Measurements from ENCODE around the gene RHBG.
"Not testable (repeated sequence)": the region's sequence is repeated elsewhere in the genome, so short reads cannot be mapped to it uniquely, and the experiment has no call there.

Gene RHBG, protein sequence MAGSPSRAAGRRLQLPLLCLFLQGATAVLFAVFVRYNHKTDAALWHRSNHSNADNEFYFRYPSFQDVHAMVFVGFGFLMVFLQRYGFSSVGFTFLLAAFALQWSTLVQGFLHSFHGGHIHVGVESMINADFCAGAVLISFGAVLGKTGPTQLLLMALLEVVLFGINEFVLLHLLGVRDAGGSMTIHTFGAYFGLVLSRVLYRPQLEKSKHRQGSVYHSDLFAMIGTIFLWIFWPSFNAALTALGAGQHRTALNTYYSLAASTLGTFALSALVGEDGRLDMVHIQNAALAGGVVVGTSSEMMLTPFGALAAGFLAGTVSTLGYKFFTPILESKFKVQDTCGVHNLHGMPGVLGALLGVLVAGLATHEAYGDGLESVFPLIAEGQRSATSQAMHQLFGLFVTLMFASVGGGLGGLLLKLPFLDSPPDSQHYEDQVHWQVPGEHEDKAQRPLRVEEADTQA

DNA sequence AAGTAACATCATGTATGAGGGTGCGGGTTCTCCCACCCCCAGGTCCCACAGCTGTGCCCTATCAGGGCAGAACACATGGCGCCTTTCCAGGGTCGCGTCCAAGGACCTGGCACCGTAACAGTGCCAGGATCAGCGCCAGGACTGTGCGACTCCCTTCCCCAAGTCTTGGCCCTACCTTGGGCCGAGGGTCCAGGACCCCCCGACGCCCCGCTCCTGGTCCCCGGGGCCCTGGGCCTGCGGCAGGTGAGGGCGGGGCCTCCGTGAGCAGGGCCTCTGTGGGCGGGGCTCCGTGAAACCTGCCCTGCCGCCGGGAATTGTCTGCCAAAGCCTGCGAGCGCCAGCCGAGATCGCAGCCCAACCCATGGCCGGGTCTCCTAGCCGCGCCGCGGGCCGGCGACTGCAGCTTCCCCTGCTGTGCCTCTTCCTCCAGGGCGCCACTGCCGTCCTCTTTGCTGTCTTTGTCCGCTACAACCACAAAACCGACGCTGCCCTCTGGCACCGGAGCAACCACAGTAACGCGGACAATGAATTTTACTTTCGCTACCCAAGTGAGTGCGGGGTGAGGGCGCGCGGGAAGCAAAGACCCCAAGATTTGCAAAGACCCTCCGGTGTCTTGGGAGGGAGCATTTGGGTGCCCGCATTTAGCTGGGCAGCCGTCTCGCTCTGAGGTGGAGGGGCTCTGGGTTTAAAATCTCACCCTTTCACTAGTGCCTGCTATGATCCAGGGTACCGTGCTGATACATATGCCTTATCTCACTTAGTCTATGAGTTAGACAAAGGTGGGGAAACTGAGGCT lies at the start of gene RHBG:
TSS of gene RHBG (plus strand) at position 323 of the 796 bp plus-strand sequence. CDS start at position 362, 39 bp downstream.
- no peak for DNase-seq (ENCODE audit: low read depth in 3 of 3)

DNA sequence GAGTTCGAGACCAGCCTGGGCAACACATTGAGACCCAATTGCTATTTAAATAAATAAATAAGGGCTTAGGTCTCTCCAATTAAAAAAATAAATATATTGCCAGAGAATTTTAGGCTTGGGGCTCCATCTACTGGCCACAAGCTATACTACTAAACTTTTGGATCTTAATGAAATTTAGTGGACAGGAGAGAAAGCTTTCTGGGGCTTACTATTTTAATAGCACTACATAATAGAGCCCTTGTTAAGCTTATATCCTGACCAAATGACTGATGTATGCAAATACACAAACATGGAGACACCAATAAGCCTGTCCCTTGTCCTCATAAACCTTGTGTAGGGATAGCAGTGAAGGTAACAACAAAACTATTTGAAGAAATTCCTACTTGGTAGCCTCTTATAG lies 49.3 kb upstream of the RHBG start:
- no peak for DNase-seq (ENCODE audit: low read depth in 3 of 3)

DNA sequence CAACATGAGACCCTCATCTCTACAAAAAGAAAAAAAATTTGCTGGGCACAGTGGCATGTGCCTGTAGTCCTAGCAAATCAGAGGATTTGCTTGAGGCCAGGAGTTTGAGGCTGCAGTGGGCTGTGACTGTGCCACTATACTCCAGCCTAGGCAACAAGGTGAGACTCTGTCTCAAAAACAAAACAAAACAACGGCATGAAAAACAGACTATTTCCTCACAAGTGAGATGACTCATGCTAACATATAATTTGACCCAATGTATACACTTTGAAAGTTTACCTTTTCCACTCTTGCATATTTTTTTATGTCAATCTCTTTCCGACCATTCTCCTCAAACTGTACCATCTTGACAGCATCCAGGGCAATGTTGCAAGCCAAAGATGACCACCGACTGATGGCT lies 48.5 kb upstream of the RHBG start:
- no peak for DNase-seq (ENCODE audit: low read depth in 3 of 3)

DNA sequence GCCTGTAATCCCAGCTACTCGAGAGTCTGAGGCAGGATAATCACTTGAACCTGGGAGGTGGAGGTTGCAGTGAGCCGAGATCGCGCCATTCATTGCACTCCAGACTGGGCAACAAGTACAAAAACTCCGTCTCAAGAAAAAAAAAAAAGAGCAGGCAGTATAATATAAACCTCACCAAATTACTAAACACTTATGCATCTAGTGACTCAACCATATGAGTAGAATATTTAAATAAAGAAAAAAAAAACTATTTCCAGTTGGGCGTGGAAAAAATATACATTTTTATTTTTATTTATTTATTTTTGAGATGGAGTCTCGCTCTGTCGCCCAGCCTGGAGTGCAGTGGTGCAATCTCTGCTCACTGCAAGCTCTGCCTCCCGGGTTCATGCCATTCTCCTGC lies 45.8 kb upstream of the RHBG start:
- not testable (repeated sequence) for DNase-seq (ENCODE audit: low read depth in 3 of 3)

DNA sequence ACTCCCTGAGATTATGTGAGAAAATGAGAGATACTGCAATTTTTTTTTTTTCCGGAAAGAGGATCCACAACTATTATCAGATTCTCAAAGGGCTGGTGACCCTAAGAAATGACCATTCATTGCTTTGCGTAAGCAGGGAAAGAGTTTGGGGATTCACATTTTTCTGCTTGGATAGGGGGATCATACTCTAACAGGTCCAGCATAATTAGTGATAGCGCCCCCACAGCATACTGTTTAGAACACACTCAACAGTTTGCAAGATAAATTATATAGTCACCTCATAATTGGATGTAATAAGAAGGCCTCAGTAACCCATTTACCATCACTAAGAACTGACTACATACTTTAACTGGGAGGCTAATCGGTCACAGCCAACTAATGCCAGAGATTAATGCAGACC lies 32.8 kb upstream of the RHBG start:
- DNase-seq (ENCODE audit: low read depth in 3 of 3) = no peak

DNA sequence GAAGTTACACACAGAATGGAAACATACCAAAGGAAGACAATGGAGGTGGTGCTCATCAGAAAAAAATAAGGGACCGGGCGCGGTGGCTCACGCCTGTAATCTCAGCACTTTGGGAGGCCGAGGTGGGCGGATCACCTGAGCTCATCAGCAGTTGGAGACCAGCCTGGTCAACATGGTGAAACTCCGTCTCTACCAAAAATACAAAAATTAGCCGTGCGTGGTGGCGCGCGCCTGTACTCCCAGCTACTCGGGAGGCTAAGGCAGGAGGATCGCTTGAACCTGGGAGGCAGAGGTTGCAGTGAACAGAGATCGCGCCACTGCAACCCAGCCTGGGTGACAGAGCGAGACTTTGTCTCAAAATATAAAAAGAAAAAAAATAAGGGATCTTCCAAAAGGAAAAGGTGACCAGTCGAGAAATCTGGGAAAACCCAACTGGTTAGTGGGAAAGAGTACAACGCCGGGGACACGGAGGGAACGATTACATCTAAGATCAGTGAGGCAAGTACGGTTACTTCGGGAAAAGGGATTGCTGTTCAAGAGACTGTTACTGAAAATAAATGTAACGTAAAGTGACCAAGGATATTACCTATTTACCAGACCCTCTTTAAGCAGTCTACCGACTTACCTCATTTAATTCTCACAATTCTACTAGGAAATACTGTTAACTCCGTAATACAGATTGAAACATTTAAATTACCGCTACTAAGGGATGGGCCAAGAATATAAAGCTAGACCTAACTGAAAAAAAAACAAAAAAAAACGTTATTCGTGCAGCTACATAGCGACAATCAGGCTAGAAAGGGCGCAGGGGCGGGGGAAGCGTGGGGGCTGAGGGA lies 31.7 kb upstream of the RHBG start:
- no peak for DNase-seq (ENCODE audit: low read depth in 3 of 3)

DNA sequence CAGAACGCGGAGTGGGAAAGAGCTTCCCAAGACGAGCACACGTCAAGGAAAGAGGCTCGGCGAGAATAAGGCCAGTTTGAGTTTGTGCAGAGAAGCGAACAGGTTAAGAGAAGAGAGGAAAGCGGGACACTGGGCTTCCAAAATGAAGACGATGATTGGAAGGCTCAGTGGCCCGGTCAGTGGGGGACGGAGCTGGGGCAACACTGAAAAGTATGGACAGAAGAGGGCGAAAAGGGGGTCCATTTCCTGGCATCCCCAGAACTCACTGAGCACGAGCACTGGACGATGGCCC lies 31.2 kb upstream of the RHBG start:
- DNase-seq (ENCODE audit: low read depth in 3 of 3) = no peak

DNA sequence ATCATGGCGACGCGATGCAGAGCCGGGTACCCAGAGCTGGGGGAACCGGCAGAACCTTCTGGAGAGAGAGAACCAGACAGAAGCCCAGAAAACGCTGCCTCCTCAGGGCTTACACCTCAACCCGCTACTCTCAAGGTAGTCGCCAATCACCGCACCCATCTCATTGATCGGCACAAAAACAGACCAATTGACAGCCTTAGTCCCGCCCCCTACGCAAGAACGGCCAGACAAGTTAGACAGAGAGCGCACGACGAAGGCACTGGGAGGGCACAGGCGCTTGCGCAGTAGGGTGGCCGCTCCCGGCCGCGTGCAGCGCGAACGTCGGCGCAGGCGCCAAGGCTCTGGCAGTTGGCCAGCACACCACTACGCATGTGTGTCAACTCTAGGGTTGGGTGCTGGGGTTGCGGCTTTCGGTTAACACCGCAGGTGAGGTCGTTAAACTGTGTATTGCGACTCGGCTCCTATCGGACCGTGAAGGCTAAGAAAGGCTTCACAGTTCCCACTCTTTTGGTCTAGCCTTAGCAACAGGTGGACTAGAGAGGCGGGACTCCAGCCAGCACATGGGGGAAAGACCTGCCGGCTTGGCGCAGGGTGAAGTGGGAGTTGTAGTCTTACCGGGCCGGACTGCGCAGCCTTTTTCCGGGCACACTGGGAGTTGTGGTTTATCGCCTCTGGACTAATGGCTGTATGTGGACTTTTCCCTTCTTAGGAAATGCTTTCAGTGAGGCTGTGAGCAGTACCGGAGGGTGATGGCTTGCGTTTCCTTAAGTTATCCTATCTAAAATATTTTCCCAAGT lies 30.6 kb upstream of the RHBG start, which contains the start of the genes CCT3 and TSACC:
TSS of gene CCT3 (minus strand) at position 113 of the 797 bp plus-strand sequence. CDS start at position 5, 108 bp downstream.
TSS of gene TSACC (plus strand) at position 347 of the 797 bp plus-strand sequence. CDS start 1,232 bp downstream, outside the sequence.
- peak; percentile 98 to 99 (median 99) for DNase-seq (ENCODE audit: low read depth in 3 of 3)

DNA sequence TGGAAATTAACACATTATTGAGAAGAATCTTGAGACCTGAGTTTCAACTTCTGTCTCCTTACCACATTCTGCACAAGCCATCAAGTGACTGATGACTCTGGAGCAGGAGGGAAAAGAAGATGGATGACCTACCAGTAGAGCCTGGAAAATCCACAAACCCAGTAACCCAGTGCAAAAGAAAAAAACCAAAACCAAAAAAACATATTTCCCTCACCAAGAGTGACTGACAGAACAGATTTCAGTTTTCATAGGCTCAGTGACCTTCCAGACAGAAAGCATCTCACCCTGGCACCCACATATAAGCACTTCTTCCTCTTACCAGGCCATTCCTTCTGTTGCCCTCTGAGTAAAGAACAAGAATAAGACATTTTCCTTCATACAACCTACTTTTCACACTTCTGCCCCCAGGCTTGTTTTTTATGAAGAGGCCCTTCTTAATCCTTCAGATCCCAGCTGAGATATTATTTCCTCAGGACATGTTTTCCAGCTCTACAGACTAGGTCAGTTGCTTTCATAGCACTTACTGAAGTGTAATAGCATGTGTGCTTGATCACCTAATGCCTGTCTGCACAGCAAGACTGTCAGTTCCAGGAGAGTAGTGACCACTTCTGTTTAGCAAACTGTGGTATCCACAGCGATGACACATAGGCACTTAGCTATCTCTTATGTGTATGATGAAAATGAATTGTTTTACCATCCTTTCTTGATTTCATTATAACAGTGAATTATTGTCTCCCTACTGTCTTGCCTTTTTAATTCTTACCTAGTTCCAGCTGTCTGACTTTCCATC lies 26.6 kb upstream of the RHBG start:
- no peak for DNase-seq (ENCODE audit: low read depth in 3 of 3)

DNA sequence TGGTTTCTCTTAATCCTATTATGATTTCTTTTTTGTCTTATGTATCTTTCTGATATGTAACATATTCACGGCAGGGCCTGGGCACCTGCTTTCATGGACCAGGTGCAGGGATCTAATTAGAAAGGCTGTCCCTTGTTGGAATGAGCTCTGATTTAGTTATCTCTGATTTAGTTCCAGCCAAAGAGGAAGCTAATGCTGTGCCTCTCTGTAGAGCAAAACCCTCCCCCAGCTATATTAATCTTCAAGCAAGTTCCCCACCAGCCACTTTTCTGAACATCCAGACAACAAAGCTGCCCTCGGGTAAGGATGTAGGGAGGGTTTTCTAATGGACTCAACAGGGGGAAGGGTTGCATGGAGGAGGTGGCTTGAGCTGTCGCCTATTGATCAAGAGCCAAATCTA lies 24.6 kb upstream of the RHBG start:
- no peak for DNase-seq (ENCODE audit: low read depth in 3 of 3)

DNA sequence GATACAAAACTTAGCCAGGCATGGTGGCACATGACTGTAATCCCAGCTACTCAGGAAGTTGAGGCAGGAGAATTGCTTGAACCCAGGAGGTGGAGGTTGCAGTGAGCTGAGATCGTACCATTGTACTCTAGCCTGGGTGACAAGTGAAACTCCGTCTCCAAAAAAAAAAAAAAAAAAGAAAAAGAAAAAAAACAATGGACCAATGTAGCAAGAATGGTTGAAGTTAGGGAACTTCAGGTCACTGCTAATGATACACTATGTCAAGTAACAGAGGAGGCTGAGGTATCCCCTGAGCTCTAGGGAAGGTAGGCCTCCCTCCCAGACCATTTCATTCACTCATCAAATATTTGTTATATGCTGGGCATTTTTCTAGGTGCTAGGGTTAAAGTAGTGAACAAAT lies 23.0 kb upstream of the RHBG start:
- not testable (repeated sequence) for DNase-seq (ENCODE audit: low read depth in 3 of 3)

DNA sequence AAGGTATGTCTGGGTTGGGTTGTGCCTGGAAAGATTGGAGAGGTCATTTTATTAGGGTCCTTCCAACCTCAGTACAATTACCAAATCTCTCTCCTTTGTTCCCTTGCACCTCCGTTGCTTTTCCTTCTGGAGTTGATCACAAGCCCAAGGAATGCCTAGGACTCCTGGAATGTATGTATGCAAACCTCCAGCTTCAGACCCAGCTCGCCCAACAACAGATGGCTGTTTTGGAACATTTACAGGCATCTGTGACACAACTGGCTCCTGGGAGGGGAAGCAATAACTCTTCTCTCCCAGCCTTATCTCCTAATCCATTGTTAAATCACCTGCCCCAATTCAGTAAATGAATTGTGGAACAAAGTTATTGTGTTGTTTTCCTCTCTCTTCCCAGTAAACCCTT lies 22.4 kb upstream of the RHBG start:
- DNase-seq (ENCODE audit: low read depth in 3 of 3) = no peak

DNA sequence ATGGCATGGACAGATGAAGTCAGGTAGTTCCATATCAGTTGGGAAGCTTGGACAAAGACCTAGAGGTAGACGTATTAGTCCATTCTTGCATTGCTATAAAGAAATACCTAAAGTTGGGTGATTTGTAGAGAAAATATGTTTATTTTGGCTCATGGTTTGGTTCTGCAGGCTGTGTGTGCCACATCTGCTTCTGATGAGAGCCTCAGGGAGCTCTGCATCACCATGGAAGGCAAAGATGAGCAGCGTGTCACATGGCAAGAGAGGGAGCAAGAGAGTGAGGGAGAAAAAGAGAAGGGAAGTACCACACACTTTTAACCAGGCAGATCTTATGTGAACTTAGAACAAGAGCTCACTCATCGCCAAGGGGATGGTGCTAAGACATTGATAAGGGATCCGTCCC lies 21.7 kb upstream of the RHBG start:
- DNase-seq (ENCODE audit: low read depth in 3 of 3) = no peak

DNA sequence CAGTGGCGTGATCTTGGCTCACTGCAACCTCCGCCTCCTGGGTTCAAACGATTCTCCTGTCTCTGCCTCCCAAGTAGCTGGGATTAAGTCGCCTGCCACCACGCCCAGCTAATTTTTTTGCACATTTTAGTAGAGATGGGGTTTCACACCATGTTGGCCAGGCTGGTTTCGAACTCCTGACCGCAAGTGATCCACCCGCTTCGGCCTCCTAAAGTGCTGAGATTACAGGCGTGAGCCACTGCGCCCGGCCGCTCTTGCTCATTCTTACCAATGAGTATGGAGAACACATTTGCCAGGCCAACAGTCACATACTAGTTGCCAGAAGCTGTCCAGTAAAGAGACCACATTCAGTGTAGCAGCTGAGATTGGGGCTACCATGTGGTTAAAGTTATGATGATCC lies 16.5 kb upstream of the RHBG start:
- DNase-seq (ENCODE audit: low read depth in 3 of 3) = not testable (repeated sequence)

DNA sequence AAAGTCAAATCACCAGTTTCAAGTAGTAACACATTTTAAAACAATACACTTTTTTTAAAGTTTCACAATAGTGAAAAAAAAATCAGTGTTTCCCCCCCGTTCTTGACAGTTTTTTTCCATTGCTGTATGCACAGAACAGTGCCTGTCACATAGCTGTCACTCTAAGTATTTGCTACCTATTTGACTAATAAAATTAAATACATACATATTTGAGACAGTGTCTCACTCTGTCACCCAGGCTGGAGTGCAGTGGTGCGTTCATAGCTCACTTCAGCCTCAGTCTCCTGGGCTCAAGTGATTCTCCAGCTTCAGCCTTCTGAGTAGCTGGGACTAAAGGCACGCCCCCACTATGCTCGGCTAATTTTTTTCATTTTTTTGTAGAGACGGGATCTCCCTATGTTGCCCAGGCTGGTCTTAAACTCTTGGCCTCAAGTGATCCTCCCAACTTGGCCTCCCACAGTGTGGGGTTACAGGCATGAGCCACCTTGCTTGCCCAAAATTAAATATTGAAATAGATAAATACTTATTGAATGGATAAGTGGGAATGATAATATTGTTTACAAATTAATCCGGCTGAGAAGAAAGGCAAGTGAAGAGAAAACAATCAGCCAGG lies 12.6 kb upstream of the RHBG start:
- no peak for DNase-seq (ENCODE audit: low read depth in 3 of 3)

DNA sequence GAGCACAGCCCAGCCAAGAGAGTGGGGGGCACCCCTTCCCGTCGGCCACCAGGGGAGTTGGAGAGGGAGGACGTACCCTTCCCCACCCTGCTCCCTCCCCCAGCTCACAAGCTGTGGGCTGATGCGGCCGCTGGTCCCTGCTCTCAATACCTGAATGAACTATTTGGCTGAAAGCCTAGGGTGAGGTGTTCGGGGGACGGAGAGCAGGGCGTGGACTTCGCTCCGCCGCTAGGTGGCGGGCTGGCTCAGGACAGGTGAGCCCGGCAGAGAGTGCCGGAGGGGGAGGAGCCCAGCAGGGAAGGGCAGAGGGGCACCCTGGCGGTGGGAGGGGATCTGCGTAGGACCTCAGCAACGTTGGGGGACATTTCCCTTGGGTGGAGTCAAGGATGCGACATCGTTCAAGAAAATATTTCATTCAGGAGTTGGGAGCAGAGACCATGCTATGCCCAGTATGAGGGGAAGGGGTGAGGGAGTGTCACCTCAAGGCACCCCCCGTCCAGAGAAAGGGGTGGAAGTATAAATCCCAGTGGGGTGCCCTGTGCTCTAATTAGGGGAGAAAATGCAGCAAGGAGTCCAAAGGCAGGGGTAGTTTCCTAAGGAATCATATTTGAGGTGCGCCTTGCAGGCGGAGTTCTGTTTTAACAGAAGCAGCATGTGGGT lies 12.0 kb upstream of the RHBG start:
- DNase-seq (ENCODE audit: low read depth in 3 of 3) = peak; percentile 23 to 46 (median 43)

DNA sequence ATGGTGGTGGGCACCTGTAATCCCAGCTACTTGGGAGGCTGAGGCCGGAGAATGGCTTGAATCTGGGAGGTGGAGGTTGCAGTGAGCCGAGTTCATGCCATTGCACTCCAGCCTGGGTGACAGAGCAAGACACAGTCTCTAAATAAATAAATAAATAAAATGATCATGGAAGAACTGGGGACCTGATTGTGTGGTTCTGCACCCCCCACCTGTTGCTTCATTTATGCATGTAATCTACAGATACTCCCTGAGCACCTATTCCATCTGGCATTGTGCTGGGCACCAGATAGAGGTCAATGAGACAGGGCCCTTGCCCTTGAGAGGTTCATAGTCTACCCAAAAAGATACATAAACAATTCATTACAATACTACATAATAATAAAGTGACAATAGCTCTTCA lies 11.0 kb upstream of the RHBG start:
- DNase-seq (ENCODE audit: low read depth in 3 of 3) = no peak

DNA sequence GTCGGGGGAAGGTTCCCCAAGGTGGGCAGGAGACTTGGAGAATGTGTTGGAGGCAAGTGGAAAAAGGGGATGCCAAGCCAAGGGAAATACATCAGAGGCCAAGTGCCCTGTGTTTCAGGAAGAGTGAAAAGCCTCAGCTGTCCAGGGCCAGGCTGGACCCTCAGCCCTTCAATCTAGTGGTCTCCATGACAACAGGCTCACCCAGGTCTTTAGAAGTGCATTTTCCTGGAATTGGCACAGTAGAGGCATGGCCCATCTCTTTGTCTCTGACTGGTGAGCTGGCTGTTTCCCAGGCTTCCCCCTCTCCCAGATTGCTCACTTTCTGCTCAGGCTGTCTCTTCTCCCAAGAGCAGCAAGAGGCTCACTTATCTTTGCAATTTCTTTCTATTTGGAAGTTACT lies 10.4 kb upstream of the RHBG start:
- no peak for DNase-seq (ENCODE audit: low read depth in 3 of 3)

DNA sequence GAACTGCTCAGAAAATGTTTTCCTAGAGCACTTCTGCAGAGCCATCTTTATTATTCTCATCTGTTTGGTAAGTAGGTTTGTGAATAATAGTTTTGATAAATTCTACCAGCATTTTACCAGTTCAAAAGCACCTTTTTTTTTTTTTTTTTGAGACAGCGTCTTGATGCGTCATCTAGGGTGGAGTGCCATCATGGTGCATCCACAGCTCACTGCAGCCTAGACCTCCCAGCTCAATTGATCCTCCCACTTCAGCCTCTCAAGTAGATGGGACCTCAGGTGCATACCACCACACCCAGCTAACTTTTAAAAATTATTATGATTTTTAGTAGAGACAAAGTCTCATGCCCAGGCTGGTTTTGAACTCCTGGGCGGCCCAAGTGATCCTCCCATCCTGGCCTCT lies 9.8 kb upstream of the RHBG start:
- no peak for DNase-seq (ENCODE audit: low read depth in 3 of 3)
